Liver (tissue), 9 donors: ENCODE results near the gene NTNG2. TPM values are rescaled to one million over a fixed set of nuclear protein-coding genes. Genes with fewer than 3 reads are reported as not detected.
A peak's percentile ranks its signal among the peaks of the same experiment; 100 is the strongest.

Source experiments
- DNase-seq: peaks from one replicate; pipeline ENCODE4 v3.0.0-alpha.2; 2017; ENCODE audit warnings: low spot score
- H3K27ac ChIP-seq, 2 donors: one replicate each; pipeline ENCODE4 v1.7.0; 2013; ENCODE audit warnings: inconsistent platforms in 2 of 2, low read length in 2 of 2, control low read depth in 1 of 2, low read depth in 1 of 2, mild to moderate bottlenecking in 1 of 2
- H3K27me3 ChIP-seq, 4 donors: one replicate each; pipeline versions ENCODE4 v1.6.1 to v1.7.0; 2013; ENCODE audit warnings: low read length in 3 of 4, inconsistent platforms in 1 of 4, mild to moderate bottlenecking in 1 of 4, moderate library complexity in 1 of 4; ENCODE audit not compliant: control insufficient read depth in 4 of 4, insufficient read depth in 4 of 4
- H3K36me3 ChIP-seq, 4 donors: one replicate each; pipeline versions ENCODE4 v1.6.1 to v1.7.0; 2013; ENCODE audit warnings: low read length in 3 of 4, mild to moderate bottlenecking in 3 of 4, low read depth in 1 of 4, moderate library complexity in 1 of 4; ENCODE audit not compliant: control insufficient read depth in 4 of 4, insufficient read depth in 3 of 4
- H3K4me1 ChIP-seq, 4 donors: one replicate each; pipeline versions ENCODE4 v1.6.1 to v1.7.0; 2013; ENCODE audit warnings: low read length in 3 of 4, mild to moderate bottlenecking in 3 of 4, moderate library complexity in 1 of 4; ENCODE audit not compliant: control insufficient read depth in 4 of 4, insufficient read depth in 4 of 4
- H3K4me3 ChIP-seq, 3 donors: one replicate each; pipeline versions ENCODE4 v1.6.1 to v1.7.0; 2013; ENCODE audit warnings: low read length in 3 of 3, control low read depth in 1 of 3, low read depth in 1 of 3, mild to moderate bottlenecking in 1 of 3
- H3K9ac ChIP-seq, 2 donors: one replicate each; pipeline ENCODE4 v1.7.0; 2013; ENCODE audit warnings: low read length in 2 of 2, mild to moderate bottlenecking in 2 of 2, moderate library complexity in 2 of 2, control low read depth in 1 of 2, low read depth in 1 of 2
- H3K9me3 ChIP-seq, 4 donors: one replicate each; pipeline versions ENCODE4 v1.6.1 to v1.7.0; 2013; ENCODE audit warnings: low read length in 3 of 4; ENCODE audit not compliant: control insufficient read depth in 4 of 4
- ATF3 ChIP-seq: IDR thresholded peaks from 2 replicates; pipeline ENCODE4 v1.6.1; 2016; ENCODE audit warnings: antibody characterized with exemption
- CTCF ChIP-seq: fragments of 150-350 bp; IDR thresholded peaks from 2 replicates; pipeline ENCODE4 v1.5.1; 2017; ENCODE audit warnings: improper control_type of control experiment, low read depth, low read length; ENCODE audit not compliant: missing input control
- EGR1 ChIP-seq, 2 donors: IDR thresholded peaks; 2 replicates each; pipeline ENCODE4 v1.6.1; 2016 to 2018; ENCODE audit warnings: antibody characterized with exemption in 2 of 2, low read depth in 2 of 2
- FOXA1 ChIP-seq: IDR thresholded peaks from 2 replicates; pipeline ENCODE4 v1.6.1; 2016; ENCODE audit warnings: antibody characterized with exemption
- FOXA2 ChIP-seq: IDR thresholded peaks from 2 replicates; pipeline ENCODE4 v1.6.1; 2016; ENCODE audit warnings: antibody characterized with exemption
- GABPA ChIP-seq, 2 donors: IDR thresholded peaks in 1 of 2; conservative IDR thresholded peaks in 1 of 2; 2 replicates each; pipeline ENCODE4 v1.6.1; 2016; ENCODE audit warnings: antibody characterized with exemption in 2 of 2, mild to moderate bottlenecking in 1 of 2, moderate library complexity in 1 of 2
- HNF4A ChIP-seq, 2 donors: conservative IDR thresholded peaks; 2 replicates each; pipeline ENCODE4 v1.6.1; 2016; ENCODE audit warnings: antibody characterized with exemption in 2 of 2, mild to moderate bottlenecking in 2 of 2
- JUND ChIP-seq, 2 donors: IDR thresholded peaks; 2 replicates each; pipeline ENCODE4 v1.6.1; 2016; ENCODE audit warnings: antibody characterized with exemption in 2 of 2
- MAX ChIP-seq: IDR thresholded peaks from 2 replicates; pipeline ENCODE4 v1.6.1; 2016; ENCODE audit warnings: antibody characterized with exemption
- NR2F2 ChIP-seq: IDR thresholded peaks from 2 replicates; pipeline ENCODE4 v1.6.1; 2016; ENCODE audit warnings: antibody characterized with exemption
- REST ChIP-seq: IDR thresholded peaks from 2 replicates; pipeline ENCODE4 v1.6.1; 2016; ENCODE audit warnings: antibody characterized with exemption, mild to moderate bottlenecking
- RXRA ChIP-seq, 2 donors: IDR thresholded peaks; 2 replicates each; pipeline ENCODE4 v1.6.1; 2017 to 2018; ENCODE audit warnings: antibody characterized with exemption in 2 of 2, mild to moderate bottlenecking in 1 of 2
- SP1 ChIP-seq: IDR thresholded peaks from 2 replicates; pipeline ENCODE4 v1.6.1; 2018; ENCODE audit warnings: antibody characterized with exemption, mild to moderate bottlenecking
- YY1 ChIP-seq: IDR thresholded peaks from 2 replicates; pipeline ENCODE4 v1.6.1; 2016; ENCODE audit warnings: antibody characterized with exemption, mild to moderate bottlenecking
- ZBTB33 ChIP-seq: IDR thresholded peaks from 2 replicates; pipeline ENCODE4 v1.6.1; 2016; ENCODE audit warnings: antibody characterized with exemption
- WGBS: extraction: QIAGEN DNeasy Blood & Tissue Kit; methylation state at CpG from one replicate; pipeline ENCODE4 v1.1.7; 2013; 5-methylcytosine and 5-hydroxymethylcytosine counted together
- polyA plus RNA-seq, 2 donors: library from polyadenylated mRNA; stranded (reverse) in 1 of 2; unstranded in 1 of 2; fragments of 200-250 nt in 1 of 2; fragments of >200 nt in 1 of 2; fragmentation: Nextera tagmentation in 1 of 2; extraction: Ambion mirVana in 1 of 2; gene quantifications; one replicate each; pipeline versions ENCODE4 v1.2.1 to v1.2.3, GENCODE V29; 2013 to 2015
- total RNA-seq, 2 donors: library from RNA; depleted of rRNA; stranded (reverse); fragments of >200 nt; gene quantifications; one replicate each; pipeline ENCODE4 v1.2.3, GENCODE V29; 2014
- donor health status: healthy.
- donor health status: healthy.
- donor health status: healthy.
- donor health status: healthy.
- donor health status: healthy.

The NTNG2 gene
- total RNA-seq (under 1 TPM; 0.28 to 0.42 TPM), polyA plus RNA-seq (under 1 TPM in 1 of 2 donors, not detected in 1; 0.12 TPM)

GRCh38 chr9:132161743-132162184 is at the start of gene NTNG2:
NTNG2 (plus strand) TSS chr9:132162058; CDS start chr9:132166832, 4,774 bp downstream.
- peaks cover 0 to 7% (median 3%) of the 10 kb centered on the region in 4 donors for H3K27me3 ChIP-seq
- no peak for TF ChIP-seq CTCF
- no peak for TF ChIP-seq NR2F2
- TF ChIP-seq GABPA (IDR thresholded peaks at IDR 0.05 in 1 of 2, conservative IDR thresholded peaks at IDR 0.05 in 1 of 2): no peak
- TF ChIP-seq FOXA1: no peak
- TF ChIP-seq EGR1 (IDR thresholded peaks at IDR 0.05; ENCODE audit: low read depth in 2 of 2): no peak
- TF ChIP-seq FOXA2: no peak
- TF ChIP-seq JUND (IDR thresholded peaks at IDR 0.05): no peak
- no peak for TF ChIP-seq MAX
- TF ChIP-seq REST: no peak
- TF ChIP-seq ATF3: no peak
- TF ChIP-seq YY1: no peak
- TF ChIP-seq RXRA (IDR thresholded peaks at IDR 0.05): no peak
- TF ChIP-seq ZBTB33: no peak
- TF ChIP-seq SP1: no peak
- TF ChIP-seq HNF4A (conservative IDR thresholded peaks at IDR 0.05): no peak
- no peaks in the 10 kb centered on the region for H3K36me3 ChIP-seq
- H3K27ac ChIP-seq: no peak within 1 kb of the TSS
- peak within 1 kb of the TSS in 2 of 3 donors; percentile 32 to 78 for H3K4me3 ChIP-seq
- H3K4me1 ChIP-seq: peaks cover 17 to 38% (median 24%) of the 10 kb centered on the region in 4 donors
- 1% methylated on average over 67 of the region's 67 CpGs for WGBS
- no peak within 1 kb of the TSS for H3K9ac ChIP-seq
- H3K9me3 ChIP-seq: no peaks in the 10 kb centered on the region
- DNase-seq: no peak
